ENCODE measurements around the gene HMCES. TPM values are rescaled to one million over a fixed set of nuclear protein-coding genes. Genes with fewer than 3 reads are reported as not detected.

Gene HMCES, protein sequence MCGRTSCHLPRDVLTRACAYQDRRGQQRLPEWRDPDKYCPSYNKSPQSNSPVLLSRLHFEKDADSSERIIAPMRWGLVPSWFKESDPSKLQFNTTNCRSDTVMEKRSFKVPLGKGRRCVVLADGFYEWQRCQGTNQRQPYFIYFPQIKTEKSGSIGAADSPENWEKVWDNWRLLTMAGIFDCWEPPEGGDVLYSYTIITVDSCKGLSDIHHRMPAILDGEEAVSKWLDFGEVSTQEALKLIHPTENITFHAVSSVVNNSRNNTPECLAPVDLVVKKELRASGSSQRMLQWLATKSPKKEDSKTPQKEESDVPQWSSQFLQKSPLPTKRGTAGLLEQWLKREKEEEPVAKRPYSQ
- total RNA-seq = 10 to 100 TPM; 17.4 to 36.9 (median 20.1) TPM
- long read RNA-seq, transcript HMCES-201 (7 exons, 2,515 nt) = major isoform, 9 of 9 reads
- long read RNA-seq, partial matches to known transcripts = 0 of 9 reads
- long read RNA-seq, other reads (novel, unspliced or antisense) = 0 of 9 reads

DNA sequence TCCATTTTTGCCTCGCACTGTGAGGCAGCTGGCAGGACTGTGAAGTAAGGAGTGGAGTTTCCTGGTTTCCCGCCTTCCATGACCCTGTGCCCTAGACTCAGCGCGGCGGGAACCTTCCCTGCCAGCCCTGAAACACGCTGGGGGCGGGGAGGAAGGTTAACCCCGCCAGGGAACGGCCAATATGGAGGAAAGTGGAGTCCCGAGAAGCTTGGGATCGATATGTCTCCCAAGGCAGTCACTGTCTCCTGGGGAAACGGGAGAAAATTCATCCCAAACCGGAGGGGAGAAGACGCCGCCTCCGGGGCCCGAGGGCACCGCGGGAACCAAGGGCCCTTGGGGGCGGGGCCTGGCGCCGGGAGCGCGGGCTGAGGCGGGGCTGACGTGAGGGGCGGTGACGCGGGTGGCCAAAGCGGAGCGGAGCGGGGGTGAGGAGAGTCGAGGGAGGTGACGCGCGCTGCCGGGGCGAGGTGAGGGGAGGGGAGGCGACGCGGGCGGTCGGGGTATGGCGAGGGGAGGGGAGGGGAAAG lies at the start of gene HMCES:
HMCES (plus strand) TSS at position 432 of the 527 bp plus-strand sequence. CDS start 863 bp downstream, outside the sequence.
- intact Hi-C loops (cut with DNase I) = no loop called here
- H3K27me3 ChIP-seq = no peaks in the 10 kb centered on the region
- peak within 1 kb of the TSS; percentile 76 to 85 (median 81) for H3K4me3 ChIP-seq
- peak within 1 kb of the TSS; percentile 97 for H3K27ac ChIP-seq
- no peaks in the 10 kb centered on the region for H3K9me3 ChIP-seq
- WGBS (ENCODE audit: insufficient coverage, low coverage, low lambda C conversion rate, missing lambda C conversion rate) = 0% methylated on average over 21 of the region's 44 CpGs
- ATAC-seq (peak; percentile 87 to 97 (median 94)), DNase-seq (peak; percentile 98)
- TF ChIP-seq, protein P1, sequence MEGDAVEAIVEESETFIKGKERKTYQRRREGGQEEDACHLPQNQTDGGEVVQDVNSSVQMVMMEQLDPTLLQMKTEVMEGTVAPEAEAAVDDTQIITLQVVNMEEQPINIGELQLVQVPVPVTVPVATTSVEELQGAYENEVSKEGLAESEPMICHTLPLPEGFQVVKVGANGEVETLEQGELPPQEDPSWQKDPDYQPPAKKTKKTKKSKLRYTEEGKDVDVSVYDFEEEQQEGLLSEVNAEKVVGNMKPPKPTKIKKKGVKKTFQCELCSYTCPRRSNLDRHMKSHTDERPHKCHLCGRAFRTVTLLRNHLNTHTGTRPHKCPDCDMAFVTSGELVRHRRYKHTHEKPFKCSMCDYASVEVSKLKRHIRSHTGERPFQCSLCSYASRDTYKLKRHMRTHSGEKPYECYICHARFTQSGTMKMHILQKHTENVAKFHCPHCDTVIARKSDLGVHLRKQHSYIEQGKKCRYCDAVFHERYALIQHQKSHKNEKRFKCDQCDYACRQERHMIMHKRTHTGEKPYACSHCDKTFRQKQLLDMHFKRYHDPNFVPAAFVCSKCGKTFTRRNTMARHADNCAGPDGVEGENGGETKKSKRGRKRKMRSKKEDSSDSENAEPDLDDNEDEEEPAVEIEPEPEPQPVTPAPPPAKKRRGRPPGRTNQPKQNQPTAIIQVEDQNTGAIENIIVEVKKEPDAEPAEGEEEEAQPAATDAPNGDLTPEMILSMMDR (IDR thresholded peaks at IDR 0.05) = no peak
- no peak for TF ChIP-seq POLR2A (IDR thresholded peaks at IDR 0.05)
- peaks cover 0 to 40% (median 23%) of the 10 kb centered on the region in 4 donors for H3K36me3 ChIP-seq
- H3K4me1 ChIP-seq = peaks cover 0 to 33% (median 16%) of the 10 kb centered on the region in 4 donors

DNA sequence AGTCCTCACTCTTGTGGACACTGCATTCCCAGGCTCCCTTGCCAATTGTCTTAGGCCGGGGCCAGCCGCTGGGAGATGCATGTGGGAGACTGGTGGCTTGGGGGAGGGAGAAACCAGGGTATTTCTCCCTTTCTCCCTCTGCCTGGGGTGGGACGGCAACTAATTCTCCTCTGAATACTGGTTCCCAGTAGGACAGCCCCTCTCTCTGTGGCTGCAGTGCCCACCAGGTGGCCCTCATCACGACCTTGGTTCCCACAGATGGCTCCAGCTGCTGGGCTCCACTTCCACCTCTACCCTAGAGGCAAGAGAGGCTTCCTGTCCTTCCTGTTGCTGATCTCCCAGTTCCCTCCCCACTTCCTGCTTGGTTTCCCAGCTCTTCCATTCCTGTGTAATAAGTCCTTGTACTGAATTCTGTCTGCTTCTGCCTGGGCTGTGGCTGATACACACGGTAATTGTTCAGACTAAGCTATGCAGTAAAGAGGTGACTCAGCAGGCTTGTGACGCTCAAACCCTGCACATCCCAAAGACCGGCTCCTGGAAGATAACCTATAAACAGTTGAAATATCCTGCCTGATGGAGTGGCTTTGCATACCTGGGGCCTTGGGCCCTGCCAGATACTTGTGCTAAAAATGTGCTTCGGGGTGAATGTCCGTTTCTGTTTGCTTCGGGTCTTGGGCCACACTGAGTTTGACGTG lies 49.6 kb upstream of the HMCES start:
- peaks cover 0 to 31% (median 5%) of the 10 kb centered on the region in 4 donors for H3K4me1 ChIP-seq
- no peak overlapping the region for H3K4me3 ChIP-seq
- TF ChIP-seq POLR2A (IDR thresholded peaks at IDR 0.05) = no peak
- TF ChIP-seq, protein P1 (IDR thresholded peaks at IDR 0.05) = no peak
- intact Hi-C loops (cut with DNase I) = no loop called here
- H3K36me3 ChIP-seq = no peaks in the 10 kb centered on the region
- WGBS (ENCODE audit: insufficient coverage, low coverage, low lambda C conversion rate, missing lambda C conversion rate) = 17% methylated on average over 1 of the region's 11 CpGs
- H3K9me3 ChIP-seq = no peaks in the 10 kb centered on the region
- peak in 1 of 4 donors; percentile 3 for ATAC-seq
- DNase-seq = peak in 1 of 3 donors; percentile 55
- H3K27me3 ChIP-seq = no peaks in the 10 kb centered on the region
- peak overlapping the region; percentile 26 to 65 (median 57) for H3K27ac ChIP-seq

DNA sequence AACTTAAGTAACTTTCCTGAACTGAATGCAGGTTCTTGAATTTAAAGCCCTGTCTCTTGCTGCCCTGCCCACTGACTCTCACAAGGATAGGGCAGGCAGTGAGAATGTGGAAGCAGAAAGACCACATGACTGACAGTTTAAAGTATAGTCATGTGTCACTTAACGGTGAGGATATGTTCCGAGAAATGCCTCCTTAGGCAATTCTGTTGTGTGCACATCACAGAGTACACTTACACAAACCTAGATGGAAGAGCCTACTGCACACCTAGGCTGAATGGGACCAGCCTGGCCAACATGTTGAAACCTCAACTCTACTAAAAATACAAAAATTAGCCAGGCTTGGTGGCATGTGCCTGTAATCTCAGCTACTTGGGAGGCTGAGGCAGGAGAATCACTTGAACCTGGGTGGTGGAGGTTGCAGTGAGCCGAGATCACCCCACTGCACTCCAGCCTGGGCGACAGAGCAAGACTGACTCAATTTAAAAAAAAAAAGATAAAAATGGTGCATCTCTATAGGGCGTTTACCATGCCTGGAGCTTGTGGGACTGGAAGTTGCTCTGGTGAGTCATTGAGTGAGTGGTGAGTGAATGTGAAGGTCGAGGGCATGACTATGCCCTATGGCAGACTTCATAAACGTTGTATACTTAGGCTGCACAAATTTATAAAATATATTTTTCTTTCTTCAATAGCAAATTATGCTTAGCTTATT lies 48.2 kb upstream of the HMCES start:
- TF ChIP-seq, protein P1 (IDR thresholded peaks at IDR 0.05) = no peak
- TF ChIP-seq POLR2A (IDR thresholded peaks at IDR 0.05) = peak; percentile 39
- intact Hi-C loops (cut with DNase I) = no loop called here
- ATAC-seq (peak; percentile 38 to 57 (median 47)), DNase-seq (peak in 1 of 3 donors; percentile 30)
- H3K9me3 ChIP-seq = no peaks in the 10 kb centered on the region
- H3K36me3 ChIP-seq = no peaks in the 10 kb centered on the region
- no peaks in the 10 kb centered on the region for H3K27me3 ChIP-seq
- peaks cover 0 to 20% (median 2%) of the 10 kb centered on the region in 4 donors for H3K4me1 ChIP-seq
- H3K27ac ChIP-seq = peak overlapping the region; percentile 26 to 69 (median 43)
- 52% methylated on average over 7 of the region's 7 CpGs for WGBS (ENCODE audit: insufficient coverage, low coverage, low lambda C conversion rate, missing lambda C conversion rate)
- no peak overlapping the region for H3K4me3 ChIP-seq

Measured in right lobe of liver (tissue), 6 donors.